DMS53 treated with DMSO at 0.1 percent for 48 hours (cell line): Measurements from ENCODE around the gene SERAC1.
A peak's percentile ranks its signal among the peaks of the same experiment; 100 is the strongest.
"Not testable (repeated sequence)": the region's sequence is repeated elsewhere in the genome, so short reads cannot be mapped to it uniquely, and the experiment has no call there.

Experiments
- DNase-seq: peaks from one replicate; lab custom pipeline; 2025; ENCODE audit not compliant: unreplicated experiment; lab: John Stamatoyannopoulos, UW

The SERAC1 gene

GRCh38 chr6:158174514-158174913 is 6.5 kb upstream of the SERAC1 start:
- DNase-seq, result no peak

- no peak for DNase-seq
These were observed 6.0 kb upstream of the SERAC1 start for GRCh38 chr6:158174024-158174423.

GRCh38 chr6:158172001-158172400 is 3.9 kb upstream of the SERAC1 start:
- no peak for DNase-seq

GRCh38 chr6:158170656-158171081 is 2.6 kb upstream of the SERAC1 start:
- DNase-seq, result no peak

- DNase-seq, result not testable (repeated sequence)
These were observed 1.6 kb upstream of the SERAC1 start for GRCh38 chr6:158169634-158170033.

- no peak for DNase-seq
These were observed 2.1 kb downstream of the SERAC1 start for GRCh38 chr6:158165919-158166416.

GRCh38 chr6:158164579-158165170 is 3.4 kb downstream of the SERAC1 start:
- DNase-seq, result no peak

GRCh38 chr6:158161566-158162254 is 6.4 kb downstream of the SERAC1 start:
- DNase-seq, result no peak

GRCh38 chr6:158160932-158161539 is 7.0 kb downstream of the SERAC1 start:
- no peak for DNase-seq

- DNase-seq, result no peak
These were observed 9.3 kb downstream of the SERAC1 start for GRCh38 chr6:158158748-158159147.

- DNase-seq, result no peak
These were observed 9.9 kb downstream of the SERAC1 start for GRCh38 chr6:158158123-158158522.

- DNase-seq, result no peak
These were observed 10.8 kb downstream of the SERAC1 start for GRCh38 chr6:158157064-158157764.

GRCh38 chr6:158154816-158155215 is 13.2 kb downstream of the SERAC1 start:
- no peak for DNase-seq

GRCh38 chr6:158153576-158153975 is 14.5 kb downstream of the SERAC1 start:
- no peak for DNase-seq

- no peak for DNase-seq
These were observed 15.4 kb downstream of the SERAC1 start for GRCh38 chr6:158152659-158153058.

GRCh38 chr6:158152025-158152424 is 16.0 kb downstream of the SERAC1 start:
- not testable (repeated sequence) for DNase-seq

GRCh38 chr6:158150701-158151100 is 17.4 kb downstream of the SERAC1 start:
- no peak for DNase-seq

GRCh38 chr6:158149641-158150040 is 18.4 kb downstream of the SERAC1 start:
- peak; percentile 44 for DNase-seq

- DNase-seq, result peak; percentile 3
These were observed 24.4 kb downstream of the SERAC1 start for GRCh38 chr6:158143700-158144099.

GRCh38 chr6:158142789-158143188 is 25.3 kb downstream of the SERAC1 start:
- peak; percentile 22 for DNase-seq

GRCh38 chr6:158131926-158132325 is 36.1 kb downstream of the SERAC1 start:
- no peak for DNase-seq

GRCh38 chr6:158125271-158125670 is 42.8 kb downstream of the SERAC1 start:
- no peak for DNase-seq
